GM23248 (cell line): ENCODE data around the gene NAA16.

Source experiments
- EZH2 ChIP-seq: fragments of 200-600 bp; sonication (generic); IDR thresholded peaks from 2 replicates; pipeline ENCODE4 v1.6.1; 2018; ENCODE audit warnings: antibody characterized with exemption, mild to moderate bottlenecking; ENCODE audit not compliant: insufficient read depth, poor library complexity, severe bottlenecking
- EZH2phosphoT487 ChIP-seq: fragments of 200-600 bp; sonication (generic); IDR thresholded peaks from 2 replicates; pipeline ENCODE4 v1.6.1; 2018; ENCODE audit warnings: antibody characterized with exemption, moderate library complexity, mild to moderate bottlenecking, low read depth; ENCODE audit not compliant: insufficient read depth

DNA sequence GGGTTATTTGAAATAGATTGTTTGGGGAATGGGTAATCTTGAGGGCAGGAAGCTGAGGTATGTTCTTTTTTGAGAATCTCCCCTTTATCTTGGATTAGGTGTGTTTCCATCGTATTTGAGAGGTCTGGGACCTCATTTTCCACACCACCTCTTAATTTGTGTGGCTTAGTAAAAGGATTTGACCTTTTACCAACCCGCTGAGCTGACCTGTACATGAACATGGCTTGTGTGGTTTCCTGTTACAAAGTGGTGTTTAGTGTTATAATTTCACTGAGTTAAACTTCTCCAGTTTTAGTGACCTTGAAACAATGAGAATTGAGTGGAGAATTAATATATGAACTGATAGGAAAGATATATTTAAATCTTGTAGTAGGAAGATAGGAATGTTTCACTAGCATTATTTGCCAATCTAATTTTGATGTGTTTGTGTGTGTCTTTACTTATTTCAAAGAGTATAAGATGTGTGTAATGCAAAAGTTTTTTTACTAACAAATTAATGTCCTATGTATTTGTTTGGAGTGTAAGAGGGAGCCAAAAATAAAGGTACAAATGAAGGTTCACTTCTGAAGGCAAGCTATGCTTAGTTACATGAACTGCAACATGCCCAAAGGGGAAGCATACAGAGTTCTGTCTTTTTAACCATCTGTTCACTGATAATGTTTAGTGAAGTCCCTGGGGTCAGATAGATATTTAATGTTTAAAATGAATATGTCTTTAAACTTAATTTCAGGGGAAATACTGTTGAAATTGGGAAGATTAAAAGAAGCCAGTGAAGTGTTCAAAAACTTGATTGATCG, 17.1 kb downstream of the NAA16 start:
- TF ChIP-seq EZH2 = no peak
- no peak for TF ChIP-seq EZH2phosphoT487
